HepG2 (cell line): Measurements from ENCODE around the gene HSPB2. TPM values are rescaled to one million over a fixed set of nuclear protein-coding genes. Genes with fewer than 3 reads are reported as not detected.
A peak's percentile ranks its signal among the peaks of the same experiment; 100 is the strongest.

ENCODE experiments used
- ATF1 ChIP-seq: IDR thresholded peaks from 2 replicates; pipeline ENCODE4 v1.6.1; 2016; ENCODE audit warnings: mild to moderate bottlenecking, control low read depth
- CEBPG ChIP-seq: IDR thresholded peaks from 2 replicates; pipeline ENCODE4 v1.6.1; 2016
- FOXJ3 ChIP-seq: sonication (generic); formaldehyde crosslinking; IDR thresholded peaks from 2 replicates; pipeline ENCODE4 v1.4.0; 2020; ENCODE audit warnings: missing genetic modification reagents, mild to moderate bottlenecking, borderline replicate concordance
- GATAD2A ChIP-seq: IDR thresholded peaks from 2 replicates; pipeline ENCODE4 v1.6.1; 2016
- GMEB2 ChIP-seq: IDR thresholded peaks from 2 replicates; pipeline ENCODE4 v1.6.1; 2016; ENCODE audit warnings: missing biosample characterization, missing genetic modification reagents, low read depth
- MXD1 ChIP-seq: sonication (generic); formaldehyde crosslinking; IDR thresholded peaks from 2 replicates; pipeline ENCODE4 v1.4.0; 2020; ENCODE audit warnings: mild to moderate bottlenecking, missing genetic modification reagents
- NFAT5 ChIP-seq: sonication (generic); formaldehyde crosslinking; IDR thresholded peaks from 2 replicates; pipeline ENCODE4 v1.4.0; 2020; ENCODE audit warnings: missing genetic modification reagents
- NRL ChIP-seq: sonication (generic); formaldehyde crosslinking; IDR thresholded peaks from 2 replicates; pipeline ENCODE4 v1.5.0; 2020; ENCODE audit warnings: missing genetic modification reagents, mild to moderate bottlenecking, moderate library complexity, borderline replicate concordance
- TBX3 ChIP-seq: fragments of 450-650 bp; IDR thresholded peaks from 2 replicates; pipeline ENCODE4 v1.6.1; 2017; ENCODE audit warnings: antibody characterized with exemption, mild to moderate bottlenecking, inconsistent platforms, borderline replicate concordance
- TFAP4 ChIP-seq: sonication (generic); IDR thresholded peaks from 2 replicates; pipeline ENCODE4 v1.6.1; 2016; ENCODE audit warnings: low read depth, borderline replicate concordance
- ZBTB37 ChIP-seq: sonication (generic); formaldehyde crosslinking; IDR thresholded peaks from 2 replicates; pipeline ENCODE4 v1.4.0; 2020; ENCODE audit warnings: mild to moderate bottlenecking, missing genetic modification reagents
- ZBTB43 ChIP-seq: sonication (generic); formaldehyde crosslinking; conservative IDR thresholded peaks from 2 replicates; pipeline ENCODE4 v1.4.0; 2020; ENCODE audit warnings: missing genetic modification reagents
- ZBTB7A ChIP-seq: sonication (generic); formaldehyde crosslinking; IDR thresholded peaks from 2 replicates; pipeline ENCODE4 v1.8.0; 2022; ENCODE audit warnings: mild to moderate bottlenecking, missing genetic modification reagents
- ZNF205 ChIP-seq: IDR thresholded peaks from 2 replicates; pipeline ENCODE4 v1.6.1; 2018; ENCODE audit warnings: missing biosample characterization, missing genetic modification reagents
- ZNF451 ChIP-seq: sonication (generic); formaldehyde crosslinking; IDR thresholded peaks from 2 replicates; pipeline ENCODE4 v1.5.0; 2020; ENCODE audit warnings: mild to moderate bottlenecking, missing genetic modification reagents
- ZNF501 ChIP-seq: sonication (generic); formaldehyde crosslinking; IDR thresholded peaks from 2 replicates; pipeline ENCODE4 v1.5.1; 2020; ENCODE audit warnings: mild to moderate bottlenecking, moderate library complexity, missing genetic modification reagents
- ZNF776 ChIP-seq: sonication (generic); formaldehyde crosslinking; IDR thresholded peaks from 2 replicates; pipeline ENCODE4 v1.4.0; 2020; ENCODE audit warnings: mild to moderate bottlenecking, missing genetic modification reagents
- ZNF883 ChIP-seq: sonication (generic); formaldehyde crosslinking; IDR thresholded peaks from 2 replicates; pipeline ENCODE4 v1.5.1; 2020; ENCODE audit warnings: mild to moderate bottlenecking, missing genetic modification reagents; ENCODE audit errors: not compliant biosample characterization
- ZSCAN12 ChIP-seq: sonication (generic); formaldehyde crosslinking; IDR thresholded peaks from 2 replicates; pipeline ENCODE4 v1.9.0; 2021; ENCODE audit warnings: mild to moderate bottlenecking, missing genetic modification reagents
- polyA plus RNA-seq, 8 experiments: library from polyadenylated mRNA; depleted of rRNA in 3 of 8; stranded (reverse) in 7 of 8; unstranded in 1 of 8; fragments of >200 nt; fragmentation: Illumina TruSeq in 4 of 8; extraction: Trizol in 4 of 8; gene quantifications; 2 replicates each; pipeline versions ENCODE4 v1.2.1 to v1.2.3, GENCODE V29; 2011 to 2016; ENCODE audit warnings: low read depth in 4 of 8, missing spikeins in 1 of 8, mixed read lengths in 1 of 8; ENCODE audit not compliant: insufficient read depth in 1 of 8
- total RNA-seq, 5 experiments: library from RNA; depleted of rRNA; stranded (reverse); fragments of >200 nt; fragmentation: Illumina TruSeq; extraction: Trizol; gene quantifications; 2 replicates each; pipeline ENCODE4 v1.2.3, GENCODE V29; 2016; ENCODE audit warnings: low read depth in 1 of 5

HSPB2 gene
- total and polyA plus RNA-seq, 2 of the 13 experiments (the other 11 are each of a cell fraction or from before 2014, with no cell fraction given): 0.04 TPM; not detected in 1

GRCh38 chr11:111870886-111871692 lies 41.4 kb upstream of the HSPB2 start, which contains the start of gene ALG9 (continued):
- TF ChIP-seq TFAP4: no peak
- TF ChIP-seq ZNF205 (CRISPR knock-in tag): no peak
- TF ChIP-seq ZNF776 (CRISPR knock-in tag): peak; percentile 65; the same call in 1 of the 2 replicates
- TF ChIP-seq ZBTB43 (CRISPR knock-in tag): 0 out of 2 replicates have a peak, but pooled peaks have one; percentile 12
- TF ChIP-seq NRL (CRISPR knock-in tag): no peak
- no peak for TF ChIP-seq ZBTB37
- TF ChIP-seq GATAD2A (CRISPR knock-in tag): no peak
- peak; percentile 71 for TF ChIP-seq ZNF451 (CRISPR knock-in tag)
- no peak for TF ChIP-seq FOXJ3 (CRISPR knock-in tag)
- TF ChIP-seq ZNF501 (CRISPR knock-in tag): peak; percentile 52; the same call in 1 of the 2 replicates
- TF ChIP-seq TBX3: no peak
- no peak for TF ChIP-seq MXD1 (CRISPR knock-in tag)
- TF ChIP-seq ZBTB7A (CRISPR knock-in tag): peak; percentile 64; the same call in 1 of the 2 replicates
- peak; percentile 61 for TF ChIP-seq ZNF883
- no peak for TF ChIP-seq GMEB2 (CRISPR knock-in tag)
- TF ChIP-seq NFAT5 (CRISPR knock-in tag): no peak
- 0 out of 2 replicates have a peak, but pooled peaks have one; percentile 12 for TF ChIP-seq ZSCAN12 (CRISPR knock-in tag)
- no peak for TF ChIP-seq ATF1 (CRISPR knock-in tag)
- TF ChIP-seq CEBPG (CRISPR knock-in tag): no peak
